Head of caudate nucleus (tissue), 42 donors: Measurements from ENCODE around the gene WWOX.

ENCODE experiments used
- DNase-seq, 42 donors: peaks; one replicate each; pipeline versions ENCODE4 v3.0.0 to v3.0.0-alpha.2; 2020 to 2021; ENCODE audit warnings: mixed read lengths in 7 of 42
- intact Hi-C: fragments of 100-400 bp; cut with DNase I; formaldehyde crosslinking; loops from one replicate; pipeline ENCODE4 v1.15.0; 2022

Gene WWOX

GRCh38 chr16:78609402-78610274, 510.2 kb downstream of the WWOX start:
- intact Hi-C loops: loop anchor here (10.0 kb wide), 1 partner anchor 105 kb away; no protein-coding TSS in a partner anchor
- DNase-seq: no peak

GRCh38 chr16:78611318-78611717, 511.9 kb downstream of the WWOX start:
- intact Hi-C loops: no loop called here
- DNase-seq: no peak

DNA sequence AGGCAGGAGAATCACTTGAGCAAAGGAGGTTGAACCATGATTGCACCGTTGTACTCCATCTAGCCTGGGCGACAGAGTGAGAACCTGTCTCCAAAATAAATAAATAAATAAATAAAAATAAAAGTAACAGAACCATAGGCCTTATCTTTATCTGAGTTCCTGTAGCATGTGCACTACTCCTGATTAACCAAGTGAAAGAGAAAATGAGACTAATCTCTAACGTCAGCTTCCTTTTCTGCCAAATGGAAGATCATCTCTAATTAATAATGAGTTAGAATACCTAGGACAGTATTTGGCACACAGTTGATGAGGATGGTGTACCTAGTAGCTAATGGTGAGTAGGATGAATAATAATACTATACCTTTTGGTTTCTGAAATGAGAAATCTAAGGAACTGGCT, 520.4 kb downstream of the WWOX start:
- intact Hi-C loops: no loop called here
- no peak for DNase-seq

DNA sequence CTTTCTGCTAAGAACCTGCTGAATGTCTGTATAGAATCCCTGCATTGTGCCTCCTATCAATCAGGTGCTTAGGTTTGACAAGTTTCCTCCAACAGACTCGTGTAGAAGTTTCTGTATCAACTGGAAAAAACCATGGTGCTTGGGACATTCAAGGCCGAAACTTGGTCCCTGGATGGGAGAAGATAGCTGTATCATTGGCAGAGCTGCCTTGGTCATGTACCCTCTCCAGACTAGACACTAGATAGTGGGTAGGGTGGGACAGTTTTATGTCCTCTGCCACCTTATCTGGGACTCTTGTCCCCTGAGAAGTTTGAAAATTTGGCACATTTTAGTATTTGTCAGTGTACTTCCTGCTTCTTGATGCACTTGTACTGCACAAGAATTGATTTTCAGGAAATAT, 520.8 kb downstream of the WWOX start:
- no peak for DNase-seq
- intact Hi-C loops: no loop called here

GRCh38 chr16:78623796-78624195, 524.3 kb downstream of the WWOX start:
- no peak for DNase-seq

GRCh38 chr16:78624366-78624765, 524.9 kb downstream of the WWOX start:
- DNase-seq: no peak
- intact Hi-C loops: no loop called here

More at GRCh38 chr16:78623796-78624195, 524.3 kb downstream of the WWOX start:
- intact Hi-C loops: no loop called here

DNA sequence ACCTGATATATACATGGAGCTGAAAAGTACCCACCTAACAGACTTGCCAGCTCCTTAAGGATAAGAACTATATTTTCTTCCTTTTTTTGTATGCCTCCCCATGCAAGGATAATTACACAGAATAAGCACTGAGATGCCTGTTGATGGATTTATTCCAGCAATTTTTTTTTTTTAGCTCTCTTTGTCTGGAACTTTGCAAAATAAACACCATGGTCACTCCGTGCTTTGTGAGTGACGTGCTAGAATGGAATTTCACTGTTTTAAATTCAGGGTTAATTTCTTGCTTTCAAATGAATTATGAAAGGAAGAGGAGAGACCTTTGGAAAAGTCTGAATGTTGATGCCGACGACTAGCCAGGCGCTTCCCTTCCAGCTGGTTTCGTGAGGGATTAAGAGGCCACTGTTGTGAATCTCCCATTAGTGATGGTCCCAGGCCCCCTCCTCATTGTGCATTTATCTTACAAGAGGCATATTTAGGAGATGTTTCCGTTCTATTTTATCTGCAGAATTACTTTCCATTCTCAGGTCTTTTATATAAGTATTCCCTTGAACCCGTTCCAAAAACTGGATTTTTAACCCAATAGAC, 529.1 kb downstream of the WWOX start:
- intact Hi-C loops: no loop called here
- DNase-seq: no peak

DNA sequence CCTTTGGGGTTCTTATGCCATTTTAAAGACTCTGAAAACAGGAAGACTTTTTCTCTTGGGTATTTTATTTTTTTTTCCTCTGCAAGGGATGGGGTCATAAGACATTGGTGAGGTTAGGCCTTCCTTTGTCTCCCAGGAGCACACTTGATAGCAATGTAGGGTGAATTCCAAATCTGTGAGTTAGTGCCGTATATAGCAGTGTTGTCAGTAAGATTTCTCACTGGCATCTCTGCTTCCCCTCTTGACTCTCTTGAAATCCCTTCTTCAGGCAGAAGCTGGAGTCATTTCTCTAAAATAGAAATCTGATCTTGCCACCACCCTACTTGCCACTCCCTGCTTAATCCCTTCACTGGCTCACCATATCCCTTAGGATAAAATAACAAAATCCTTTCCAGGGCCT, 529.7 kb downstream of the WWOX start:
- DNase-seq: no peak
- intact Hi-C loops: no loop called here

GRCh38 chr16:78630102-78630501, 530.6 kb downstream of the WWOX start:
- intact Hi-C loops: no loop called here

GRCh38 chr16:78633551-78633950, 534.1 kb downstream of the WWOX start:
- no peak for DNase-seq
- intact Hi-C loops: no loop called here

More at GRCh38 chr16:78630102-78630501, 530.6 kb downstream of the WWOX start:
- DNase-seq: no peak

- DNase-seq: no peak
- intact Hi-C loops: no loop called here
These were observed 536.4 kb downstream of the WWOX start for GRCh38 chr16:78635807-78636206.

DNA sequence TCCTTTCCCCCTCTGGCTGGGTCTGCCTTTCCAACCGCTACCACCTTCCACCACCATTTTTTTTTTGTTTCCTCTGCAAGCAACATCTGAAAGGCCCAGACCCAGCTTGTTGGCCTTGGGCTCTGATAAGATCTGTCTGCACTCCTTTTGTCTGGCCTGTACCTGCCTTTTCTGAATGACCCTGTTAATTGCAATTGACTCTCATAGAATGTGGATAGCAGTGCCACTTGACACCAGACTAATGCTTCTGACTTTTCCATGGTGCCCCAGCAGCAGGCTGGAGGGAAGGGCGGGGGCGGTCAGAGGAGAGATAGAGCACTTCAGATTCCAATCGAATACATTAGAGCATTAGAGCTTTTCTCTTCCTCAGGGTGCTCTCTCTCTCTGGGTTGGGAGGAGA, 538.9 kb downstream of the WWOX start:
- DNase-seq: no peak
- intact Hi-C loops: no loop called here

- intact Hi-C loops: no loop called here
- DNase-seq: no peak
These were observed 540.3 kb downstream of the WWOX start for GRCh38 chr16:78639775-78640174.

GRCh38 chr16:78640886-78641285, 541.4 kb downstream of the WWOX start:
- intact Hi-C loops: no loop called here
- DNase-seq: no peak

DNA sequence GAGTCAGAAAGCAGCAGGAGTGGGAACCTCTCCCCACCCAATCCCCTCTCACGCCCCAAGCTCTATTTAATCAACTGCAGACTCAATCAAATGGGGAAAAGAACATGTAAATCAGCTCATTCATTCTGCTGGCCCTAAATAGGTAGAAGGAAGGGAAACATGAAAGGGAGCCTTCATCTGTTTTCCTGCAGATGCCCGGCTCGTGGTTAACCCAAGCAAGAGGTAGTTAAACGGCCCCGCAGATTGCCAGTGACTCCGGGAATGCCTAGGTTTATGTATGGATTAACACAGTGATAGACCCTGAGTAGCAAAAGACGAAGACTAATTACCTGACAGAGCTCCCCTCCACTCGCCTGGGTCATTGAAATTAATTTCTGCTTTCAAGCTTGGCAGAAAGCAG, 542.0 kb downstream of the WWOX start:
- intact Hi-C loops: no loop called here
- DNase-seq: no peak

GRCh38 chr16:78642621-78643285, 543.3 kb downstream of the WWOX start:
- intact Hi-C loops: no loop called here
- DNase-seq: no peak

GRCh38 chr16:78645657-78646056, 546.2 kb downstream of the WWOX start:
- intact Hi-C loops: no loop called here
- no peak for DNase-seq

GRCh38 chr16:78647019-78647418, 547.6 kb downstream of the WWOX start:
- intact Hi-C loops: no loop called here
- DNase-seq: no peak

GRCh38 chr16:78647491-78647890, 548.0 kb downstream of the WWOX start:
- intact Hi-C loops: no loop called here

DNA sequence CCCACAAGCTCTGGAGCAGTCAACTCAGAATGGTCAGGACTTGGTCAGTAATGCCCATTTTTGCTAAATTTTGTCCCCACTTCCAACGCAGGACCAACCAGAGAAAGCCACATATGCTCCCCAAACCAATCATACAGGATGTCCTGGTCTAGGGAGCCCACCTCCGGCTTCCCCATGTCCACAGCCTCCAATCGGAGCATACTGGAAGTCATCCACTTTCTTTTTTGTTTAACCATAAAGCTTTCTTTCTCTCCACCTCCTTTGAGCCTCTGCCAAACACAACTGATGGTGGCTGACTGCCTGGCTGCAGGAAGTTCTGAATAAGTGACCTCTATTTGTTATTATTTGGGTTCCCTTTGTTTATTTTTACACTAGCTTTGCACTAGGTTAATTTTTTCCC, 549.1 kb downstream of the WWOX start:
- intact Hi-C loops: no loop called here
- peak in 7 of 42 donors; percentile 8 to 49 (median 12) for DNase-seq

More at GRCh38 chr16:78647491-78647890, 548.0 kb downstream of the WWOX start:
- no peak for DNase-seq
